Liver (tissue), 9 donors: ENCODE results near the gene PEF1. TPM values are rescaled to one million over a fixed set of nuclear protein-coding genes. Genes with fewer than 3 reads are reported as not detected.

Experiments
- DNase-seq: peaks from one replicate; pipeline ENCODE4 v3.0.0-alpha.2; 2017; ENCODE audit warnings: low spot score
- H3K27ac ChIP-seq, 2 donors: one replicate each; pipeline ENCODE4 v1.7.0; 2013; ENCODE audit warnings: inconsistent platforms in 2 of 2, low read length in 2 of 2, control low read depth in 1 of 2, low read depth in 1 of 2, mild to moderate bottlenecking in 1 of 2
- H3K27me3 ChIP-seq, 4 donors: one replicate each; pipeline versions ENCODE4 v1.6.1 to v1.7.0; 2013; ENCODE audit warnings: low read length in 3 of 4, inconsistent platforms in 1 of 4, mild to moderate bottlenecking in 1 of 4, moderate library complexity in 1 of 4; ENCODE audit not compliant: control insufficient read depth in 4 of 4, insufficient read depth in 4 of 4
- H3K36me3 ChIP-seq, 4 donors: one replicate each; pipeline versions ENCODE4 v1.6.1 to v1.7.0; 2013; ENCODE audit warnings: low read length in 3 of 4, mild to moderate bottlenecking in 3 of 4, low read depth in 1 of 4, moderate library complexity in 1 of 4; ENCODE audit not compliant: control insufficient read depth in 4 of 4, insufficient read depth in 3 of 4
- H3K4me1 ChIP-seq, 4 donors: one replicate each; pipeline versions ENCODE4 v1.6.1 to v1.7.0; 2013; ENCODE audit warnings: low read length in 3 of 4, mild to moderate bottlenecking in 3 of 4, moderate library complexity in 1 of 4; ENCODE audit not compliant: control insufficient read depth in 4 of 4, insufficient read depth in 4 of 4
- H3K4me3 ChIP-seq, 3 donors: one replicate each; pipeline versions ENCODE4 v1.6.1 to v1.7.0; 2013; ENCODE audit warnings: low read length in 3 of 3, control low read depth in 1 of 3, low read depth in 1 of 3, mild to moderate bottlenecking in 1 of 3
- H3K9ac ChIP-seq, 2 donors: one replicate each; pipeline ENCODE4 v1.7.0; 2013; ENCODE audit warnings: low read length in 2 of 2, mild to moderate bottlenecking in 2 of 2, moderate library complexity in 2 of 2, control low read depth in 1 of 2, low read depth in 1 of 2
- H3K9me3 ChIP-seq, 4 donors: one replicate each; pipeline versions ENCODE4 v1.6.1 to v1.7.0; 2013; ENCODE audit warnings: low read length in 3 of 4; ENCODE audit not compliant: control insufficient read depth in 4 of 4
- EGR1 ChIP-seq, 2 donors: IDR thresholded peaks; 2 replicates each; pipeline ENCODE4 v1.6.1; 2016 to 2018; ENCODE audit warnings: antibody characterized with exemption in 2 of 2, low read depth in 2 of 2
- FOXA1 ChIP-seq: IDR thresholded peaks from 2 replicates; pipeline ENCODE4 v1.6.1; 2016; ENCODE audit warnings: antibody characterized with exemption
- FOXA2 ChIP-seq: IDR thresholded peaks from 2 replicates; pipeline ENCODE4 v1.6.1; 2016; ENCODE audit warnings: antibody characterized with exemption
- GABPA ChIP-seq, 2 donors: IDR thresholded peaks in 1 of 2; conservative IDR thresholded peaks in 1 of 2; 2 replicates each; pipeline ENCODE4 v1.6.1; 2016; ENCODE audit warnings: antibody characterized with exemption in 2 of 2, mild to moderate bottlenecking in 1 of 2, moderate library complexity in 1 of 2
- HNF4A ChIP-seq, 2 donors: conservative IDR thresholded peaks; 2 replicates each; pipeline ENCODE4 v1.6.1; 2016; ENCODE audit warnings: antibody characterized with exemption in 2 of 2, mild to moderate bottlenecking in 2 of 2
- HNF4G ChIP-seq: IDR thresholded peaks from 2 replicates; pipeline ENCODE4 v1.6.1; 2016; ENCODE audit warnings: antibody characterized with exemption
- JUND ChIP-seq, 2 donors: IDR thresholded peaks; 2 replicates each; pipeline ENCODE4 v1.6.1; 2016; ENCODE audit warnings: antibody characterized with exemption in 2 of 2
- NR2F2 ChIP-seq: IDR thresholded peaks from 2 replicates; pipeline ENCODE4 v1.6.1; 2016; ENCODE audit warnings: antibody characterized with exemption
- RAD21 ChIP-seq, 2 donors: IDR thresholded peaks; 2 replicates each; pipeline ENCODE4 v1.6.1; 2016; ENCODE audit warnings: antibody characterized with exemption in 2 of 2, mild to moderate bottlenecking in 2 of 2
- SP1 ChIP-seq: IDR thresholded peaks from 2 replicates; pipeline ENCODE4 v1.6.1; 2018; ENCODE audit warnings: antibody characterized with exemption, mild to moderate bottlenecking
- TAF1 ChIP-seq: conservative IDR thresholded peaks from 2 replicates; pipeline ENCODE4 v1.6.1; 2016; ENCODE audit warnings: antibody characterized with exemption, mild to moderate bottlenecking
- YY1 ChIP-seq: IDR thresholded peaks from 2 replicates; pipeline ENCODE4 v1.6.1; 2016; ENCODE audit warnings: antibody characterized with exemption, mild to moderate bottlenecking
- WGBS: extraction: QIAGEN DNeasy Blood & Tissue Kit; methylation state at CpG from one replicate; pipeline ENCODE4 v1.1.7; 2013; 5-methylcytosine and 5-hydroxymethylcytosine counted together
- polyA plus RNA-seq, 2 donors: library from polyadenylated mRNA; stranded (reverse) in 1 of 2; unstranded in 1 of 2; fragments of 200-250 nt in 1 of 2; fragments of >200 nt in 1 of 2; fragmentation: Nextera tagmentation in 1 of 2; extraction: Ambion mirVana in 1 of 2; gene quantifications; one replicate each; pipeline versions ENCODE4 v1.2.1 to v1.2.3, GENCODE V29; 2013 to 2015
- total RNA-seq, 2 donors: library from RNA; depleted of rRNA; stranded (reverse); fragments of >200 nt; gene quantifications; one replicate each; pipeline ENCODE4 v1.2.3, GENCODE V29; 2014
- TF ChIP-seq, protein P1 (sequence below): IDR thresholded peaks from 2 replicates; pipeline ENCODE4 v1.6.1; 2016; ENCODE audit warnings: antibody characterized with exemption, mild to moderate bottlenecking
- TF ChIP-seq, protein P2 (sequence below): IDR thresholded peaks from 2 replicates; pipeline ENCODE4 v1.6.1; 2016; ENCODE audit warnings: antibody characterized with exemption
- TF ChIP-seq, protein P3 (sequence below): IDR thresholded peaks from 2 replicates; pipeline ENCODE4 v1.6.1; 2016; ENCODE audit warnings: antibody characterized with exemption
- TF ChIP-seq, protein P4 (sequence below): fragments of 150-350 bp; IDR thresholded peaks from 2 replicates; pipeline ENCODE4 v1.5.1; 2017; ENCODE audit warnings: improper control_type of control experiment, low read depth, low read length; ENCODE audit not compliant: missing input control
- donor health status: healthy.
- donor health status: healthy.
- donor health status: healthy.
- donor health status: healthy.
- donor health status: healthy.

The PEF1 gene
- total and polyA plus RNA-seq, 4 donors = 27.7 to 46.8 (median 32.2) TPM

DNA sequence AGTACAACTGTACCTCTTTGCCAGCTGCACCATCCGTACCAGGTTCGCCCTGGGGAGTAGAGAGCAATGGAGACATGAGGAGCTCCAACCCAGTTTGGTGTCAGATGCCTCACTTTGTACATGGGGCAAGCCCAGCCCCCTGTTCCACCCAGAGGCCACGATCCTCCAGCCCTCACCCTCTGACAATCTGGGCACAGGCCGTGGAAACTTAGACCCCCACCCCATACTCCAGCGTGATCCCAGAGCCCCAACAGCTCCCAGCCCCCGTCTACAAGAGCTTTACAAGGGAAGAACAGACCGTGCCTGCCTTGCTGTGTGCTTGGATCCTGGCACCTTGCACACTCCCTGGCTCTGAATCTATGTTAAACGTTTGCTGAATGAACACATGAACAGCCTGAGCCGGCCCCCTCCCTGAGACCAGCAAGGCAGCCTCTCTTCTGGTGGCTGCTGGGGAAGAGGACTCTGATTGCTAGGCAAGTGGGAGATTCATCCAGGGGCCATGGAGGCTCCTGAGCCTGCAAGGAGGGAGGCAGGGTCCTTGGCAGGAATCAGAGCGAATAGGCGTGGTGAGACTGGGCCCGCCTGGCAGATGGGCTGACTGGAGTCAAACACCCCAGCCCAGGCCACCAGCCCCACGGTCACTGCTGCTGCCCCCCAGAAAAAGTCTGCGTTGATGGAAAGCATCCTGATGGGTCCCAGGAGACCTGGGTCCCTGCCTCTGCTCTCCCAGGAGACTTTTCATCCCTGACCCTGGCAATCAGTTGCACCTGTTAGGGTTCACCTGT lies 12.5 kb upstream of the PEF1 start:
- H3K36me3 ChIP-seq = no peaks in the 10 kb centered on the region
- no peak overlapping the region for H3K4me3 ChIP-seq
- TF ChIP-seq HNF4G (no peak), RAD21 (IDR thresholded peaks at IDR 0.05) (no peak), YY1 (no peak), TAF1 (no peak), EGR1 (IDR thresholded peaks at IDR 0.05; ENCODE audit: low read depth in 2 of 2) (no peak)
- TF ChIP-seq, protein P1, sequence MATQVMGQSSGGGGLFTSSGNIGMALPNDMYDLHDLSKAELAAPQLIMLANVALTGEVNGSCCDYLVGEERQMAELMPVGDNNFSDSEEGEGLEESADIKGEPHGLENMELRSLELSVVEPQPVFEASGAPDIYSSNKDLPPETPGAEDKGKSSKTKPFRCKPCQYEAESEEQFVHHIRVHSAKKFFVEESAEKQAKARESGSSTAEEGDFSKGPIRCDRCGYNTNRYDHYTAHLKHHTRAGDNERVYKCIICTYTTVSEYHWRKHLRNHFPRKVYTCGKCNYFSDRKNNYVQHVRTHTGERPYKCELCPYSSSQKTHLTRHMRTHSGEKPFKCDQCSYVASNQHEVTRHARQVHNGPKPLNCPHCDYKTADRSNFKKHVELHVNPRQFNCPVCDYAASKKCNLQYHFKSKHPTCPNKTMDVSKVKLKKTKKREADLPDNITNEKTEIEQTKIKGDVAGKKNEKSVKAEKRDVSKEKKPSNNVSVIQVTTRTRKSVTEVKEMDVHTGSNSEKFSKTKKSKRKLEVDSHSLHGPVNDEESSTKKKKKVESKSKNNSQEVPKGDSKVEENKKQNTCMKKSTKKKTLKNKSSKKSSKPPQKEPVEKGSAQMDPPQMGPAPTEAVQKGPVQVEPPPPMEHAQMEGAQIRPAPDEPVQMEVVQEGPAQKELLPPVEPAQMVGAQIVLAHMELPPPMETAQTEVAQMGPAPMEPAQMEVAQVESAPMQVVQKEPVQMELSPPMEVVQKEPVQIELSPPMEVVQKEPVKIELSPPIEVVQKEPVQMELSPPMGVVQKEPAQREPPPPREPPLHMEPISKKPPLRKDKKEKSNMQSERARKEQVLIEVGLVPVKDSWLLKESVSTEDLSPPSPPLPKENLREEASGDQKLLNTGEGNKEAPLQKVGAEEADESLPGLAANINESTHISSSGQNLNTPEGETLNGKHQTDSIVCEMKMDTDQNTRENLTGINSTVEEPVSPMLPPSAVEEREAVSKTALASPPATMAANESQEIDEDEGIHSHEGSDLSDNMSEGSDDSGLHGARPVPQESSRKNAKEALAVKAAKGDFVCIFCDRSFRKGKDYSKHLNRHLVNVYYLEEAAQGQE = no peak
- TF ChIP-seq, protein P2, sequence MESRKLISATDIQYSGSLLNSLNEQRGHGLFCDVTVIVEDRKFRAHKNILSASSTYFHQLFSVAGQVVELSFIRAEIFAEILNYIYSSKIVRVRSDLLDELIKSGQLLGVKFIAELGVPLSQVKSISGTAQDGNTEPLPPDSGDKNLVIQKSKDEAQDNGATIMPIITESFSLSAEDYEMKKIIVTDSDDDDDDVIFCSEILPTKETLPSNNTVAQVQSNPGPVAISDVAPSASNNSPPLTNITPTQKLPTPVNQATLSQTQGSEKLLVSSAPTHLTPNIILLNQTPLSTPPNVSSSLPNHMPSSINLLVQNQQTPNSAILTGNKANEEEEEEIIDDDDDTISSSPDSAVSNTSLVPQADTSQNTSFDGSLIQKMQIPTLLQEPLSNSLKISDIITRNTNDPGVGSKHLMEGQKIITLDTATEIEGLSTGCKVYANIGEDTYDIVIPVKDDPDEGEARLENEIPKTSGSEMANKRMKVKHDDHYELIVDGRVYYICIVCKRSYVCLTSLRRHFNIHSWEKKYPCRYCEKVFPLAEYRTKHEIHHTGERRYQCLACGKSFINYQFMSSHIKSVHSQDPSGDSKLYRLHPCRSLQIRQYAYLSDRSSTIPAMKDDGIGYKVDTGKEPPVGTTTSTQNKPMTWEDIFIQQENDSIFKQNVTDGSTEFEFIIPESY = no peak
- no peaks in the 10 kb centered on the region for H3K4me1 ChIP-seq
- no peak overlapping the region for H3K27ac ChIP-seq
- H3K9me3 ChIP-seq = no peaks in the 10 kb centered on the region
- WGBS = 82% methylated on average over 14 of the region's 14 CpGs
- H3K27me3 ChIP-seq = no peaks in the 10 kb centered on the region
- no peak for DNase-seq
- H3K9ac ChIP-seq = no peak overlapping the region

DNA sequence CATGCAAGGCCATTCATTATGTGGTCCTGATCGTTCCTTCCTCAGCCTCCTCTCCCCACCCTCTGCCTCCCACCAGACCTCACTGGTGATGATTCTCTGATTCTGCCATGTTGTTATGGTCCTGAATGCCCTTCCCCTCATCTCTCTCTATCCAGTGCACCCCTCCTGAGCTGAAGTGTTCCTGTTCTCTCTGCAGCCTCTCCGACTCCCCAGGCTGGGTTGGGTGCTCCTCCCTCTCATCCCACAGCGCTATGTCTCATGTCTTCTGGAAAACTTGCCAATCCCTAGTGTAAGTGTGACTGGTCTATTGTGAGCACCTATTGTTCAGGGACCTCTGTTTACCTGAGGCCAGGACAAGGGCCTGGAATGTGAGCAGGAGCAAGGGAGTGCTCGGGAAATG lies 11.1 kb upstream of the PEF1 start:
- no peaks in the 10 kb centered on the region for H3K9me3 ChIP-seq
- no peaks in the 10 kb centered on the region for H3K4me1 ChIP-seq
- 90% methylated on average over 4 of the region's 4 CpGs for WGBS
- no peak overlapping the region for H3K9ac ChIP-seq
- H3K4me3 ChIP-seq = no peak overlapping the region
- no peak overlapping the region for H3K27ac ChIP-seq
- no peak for DNase-seq
- TF ChIP-seq NR2F2 (no peak), FOXA1 (no peak), HNF4G (no peak), JUND (IDR thresholded peaks at IDR 0.05) (no peak), TAF1 (no peak), GABPA (IDR thresholded peaks at IDR 0.05 in 1 of 2, conservative IDR thresholded peaks at IDR 0.05 in 1 of 2) (no peak), RAD21 (IDR thresholded peaks at IDR 0.05) (no peak), HNF4A (conservative IDR thresholded peaks at IDR 0.05) (no peak), SP1 (no peak), EGR1 (IDR thresholded peaks at IDR 0.05; ENCODE audit: low read depth in 2 of 2) (no peak), FOXA2 (no peak)
- TF ChIP-seq, protein P3, sequence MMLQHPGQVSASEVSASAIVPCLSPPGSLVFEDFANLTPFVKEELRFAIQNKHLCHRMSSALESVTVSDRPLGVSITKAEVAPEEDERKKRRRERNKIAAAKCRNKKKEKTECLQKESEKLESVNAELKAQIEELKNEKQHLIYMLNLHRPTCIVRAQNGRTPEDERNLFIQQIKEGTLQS = no peak
- TF ChIP-seq, protein P4, sequence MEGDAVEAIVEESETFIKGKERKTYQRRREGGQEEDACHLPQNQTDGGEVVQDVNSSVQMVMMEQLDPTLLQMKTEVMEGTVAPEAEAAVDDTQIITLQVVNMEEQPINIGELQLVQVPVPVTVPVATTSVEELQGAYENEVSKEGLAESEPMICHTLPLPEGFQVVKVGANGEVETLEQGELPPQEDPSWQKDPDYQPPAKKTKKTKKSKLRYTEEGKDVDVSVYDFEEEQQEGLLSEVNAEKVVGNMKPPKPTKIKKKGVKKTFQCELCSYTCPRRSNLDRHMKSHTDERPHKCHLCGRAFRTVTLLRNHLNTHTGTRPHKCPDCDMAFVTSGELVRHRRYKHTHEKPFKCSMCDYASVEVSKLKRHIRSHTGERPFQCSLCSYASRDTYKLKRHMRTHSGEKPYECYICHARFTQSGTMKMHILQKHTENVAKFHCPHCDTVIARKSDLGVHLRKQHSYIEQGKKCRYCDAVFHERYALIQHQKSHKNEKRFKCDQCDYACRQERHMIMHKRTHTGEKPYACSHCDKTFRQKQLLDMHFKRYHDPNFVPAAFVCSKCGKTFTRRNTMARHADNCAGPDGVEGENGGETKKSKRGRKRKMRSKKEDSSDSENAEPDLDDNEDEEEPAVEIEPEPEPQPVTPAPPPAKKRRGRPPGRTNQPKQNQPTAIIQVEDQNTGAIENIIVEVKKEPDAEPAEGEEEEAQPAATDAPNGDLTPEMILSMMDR = no peak
- TF ChIP-seq, protein P1 = no peak
- H3K27me3 ChIP-seq = no peaks in the 10 kb centered on the region
- H3K36me3 ChIP-seq = no peaks in the 10 kb centered on the region
